SK-N-MC (cell line): ENCODE data around the gene GRPEL2.
"Not testable (repeated sequence)": the region's sequence is repeated elsewhere in the genome, so short reads cannot be mapped to it uniquely, and the experiment has no call there.

Experiments
- DNase-seq: peaks from one replicate; pipeline ENCODE4 v3.0.0-alpha.2; 2011; ENCODE audit warnings: low read depth, low spot score
- H3K27ac ChIP-seq: fragments of 200-600 bp; sonication (generic); 2 replicates; pipeline ENCODE4 v1.5.1; 2016; ENCODE audit warnings: mixed run types
- H3K36me3 ChIP-seq: fragments of 200-600 bp; sonication (generic); 2 replicates; pipeline ENCODE4 v1.6.1; 2017; ENCODE audit warnings: antibody characterized with exemption, low read length, mixed read lengths; ENCODE audit not compliant: insufficient read depth
- H3K4me3 ChIP-seq: fragments of 200-600 bp; sonication (generic); 2 replicates; pipeline ENCODE4 v1.5.1; 2016
- H3K9ac ChIP-seq: fragments of 200-600 bp; sonication (generic); 2 replicates; pipeline ENCODE4 v1.8.0; 2017; ENCODE audit warnings: mixed run types, mixed read lengths; ENCODE audit not compliant: insufficient read length
- H3K9me3 ChIP-seq: fragments of 200-600 bp; sonication (generic); 2 replicates; pipeline ENCODE4 v1.6.1; 2017; ENCODE audit warnings: low read depth, mild to moderate bottlenecking, antibody characterized with exemption, low read length, moderate library complexity, mixed read lengths
- EZH2 ChIP-seq: fragments of 200-600 bp; sonication (generic); IDR thresholded peaks from one replicate; pipeline ENCODE4 v1.6.1; 2017; ENCODE audit warnings: antibody characterized with exemption
- FOXP2 ChIP-seq: optimal IDR thresholded peaks from 2 replicates; pipeline ENCODE3; 2011; ENCODE audit warnings: mild to moderate bottlenecking, moderate library complexity; ENCODE audit not compliant: insufficient read depth; ENCODE audit errors: extremely low read length, control extremely low read depth
- POLR2AphosphoS5 ChIP-seq: IDR thresholded peaks from 2 replicates; pipeline ENCODE4 v1.6.1; 2012; ENCODE audit warnings: mild to moderate bottlenecking, low read depth, low read length, borderline replicate concordance

GRPEL2 gene

GRCh38 chr5:149391524-149391923 lies 46.2 kb downstream of the GRPEL2 start:
- TF ChIP-seq FOXP2 (no peak), EZH2 (no peak), POLR2AphosphoS5 (no peak)
- Histone ChIP-seq H3K36me3 (no peaks in the 10 kb centered on the region), H3K9ac (no peak overlapping the region)

GRCh38 chr5:149392718-149393117 lies 47.4 kb downstream of the GRPEL2 start:
- DNase-seq, result no peak
- Histone ChIP-seq H3K9me3 (no peaks in the 10 kb centered on the region), H3K4me3 (no peak overlapping the region), H3K27ac (no peak overlapping the region), H3K36me3 (no peaks in the 10 kb centered on the region), H3K9ac (no peak overlapping the region)
- TF ChIP-seq EZH2, result no peak
- no peak for TF ChIP-seq POLR2AphosphoS5
- TF ChIP-seq FOXP2, result no peak

More at GRCh38 chr5:149391524-149391923, 46.2 kb downstream of the GRPEL2 start:
- H3K9me3 ChIP-seq, result no peaks in the 10 kb centered on the region
- H3K27ac ChIP-seq, result no peak overlapping the region
- no peak for DNase-seq
- no peak overlapping the region for H3K4me3 ChIP-seq

- not testable (repeated sequence) for H3K9ac ChIP-seq, H3K27ac ChIP-seq, H3K4me3 ChIP-seq, H3K9me3 ChIP-seq, H3K36me3 ChIP-seq, DNase-seq
Measured at GRCh38 chr5:149394996-149395395, 49.7 kb downstream of the GRPEL2 start.

DNA sequence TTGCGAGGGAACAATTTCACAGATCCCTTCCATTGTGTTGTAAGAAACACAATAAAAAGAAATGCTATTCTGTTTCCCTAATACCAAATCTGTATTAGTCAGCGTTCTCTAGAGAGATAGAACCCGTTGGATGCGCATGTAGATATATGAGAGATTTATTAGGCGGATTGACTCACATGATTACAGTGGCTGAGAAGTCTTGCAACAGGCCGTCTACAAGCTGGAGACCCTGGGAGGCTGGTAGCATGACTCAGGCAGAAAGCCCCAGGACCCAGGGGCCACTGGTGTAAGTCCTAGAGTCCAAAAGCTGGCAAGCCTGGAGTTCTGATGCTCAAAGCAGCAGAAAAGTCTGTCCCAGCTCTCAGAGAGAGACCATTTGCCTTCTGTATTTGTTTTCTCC lies 52.2 kb downstream of the GRPEL2 start:
- Histone ChIP-seq H3K4me3 (no peak overlapping the region), H3K9ac (no peak overlapping the region), H3K9me3 (no peaks in the 10 kb centered on the region), H3K27ac (no peak overlapping the region), H3K36me3 (no peaks in the 10 kb centered on the region)
- no peak for TF ChIP-seq POLR2AphosphoS5
- no peak for TF ChIP-seq EZH2
- TF ChIP-seq FOXP2, result no peak
- no peak for DNase-seq

GRCh38 chr5:149398747-149399266 lies 53.5 kb downstream of the GRPEL2 start:
- not testable (repeated sequence) for H3K4me3 ChIP-seq, H3K9ac ChIP-seq, H3K36me3 ChIP-seq, H3K9me3 ChIP-seq, H3K27ac ChIP-seq, DNase-seq

DNA sequence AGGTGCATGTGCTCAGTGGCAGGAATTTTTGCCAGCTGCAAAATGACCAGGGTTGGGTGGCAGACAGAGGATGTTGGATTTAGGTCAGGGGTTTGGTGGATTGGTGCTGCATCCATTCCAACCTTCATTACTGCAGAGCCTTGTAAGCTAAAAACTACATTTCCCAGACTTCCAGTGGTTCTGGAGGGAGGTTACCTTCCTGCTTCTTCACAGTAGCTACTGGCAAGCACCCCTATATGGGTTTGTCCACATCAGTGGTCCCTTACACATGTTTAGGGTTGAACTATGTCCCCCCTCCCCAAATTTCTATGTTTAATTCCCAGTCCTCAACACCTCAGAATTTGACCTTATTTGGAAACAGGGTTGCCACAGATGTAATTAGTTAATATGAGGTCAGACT lies 54.5 kb downstream of the GRPEL2 start:
- Histone ChIP-seq H3K4me3 (no peak overlapping the region), H3K27ac (no peak overlapping the region), H3K9ac (no peak overlapping the region), H3K36me3 (no peaks in the 10 kb centered on the region), H3K9me3 (no peaks in the 10 kb centered on the region)
- no peak for DNase-seq
- no peak for TF ChIP-seq FOXP2
- TF ChIP-seq POLR2AphosphoS5, result no peak
- no peak for TF ChIP-seq EZH2

DNA sequence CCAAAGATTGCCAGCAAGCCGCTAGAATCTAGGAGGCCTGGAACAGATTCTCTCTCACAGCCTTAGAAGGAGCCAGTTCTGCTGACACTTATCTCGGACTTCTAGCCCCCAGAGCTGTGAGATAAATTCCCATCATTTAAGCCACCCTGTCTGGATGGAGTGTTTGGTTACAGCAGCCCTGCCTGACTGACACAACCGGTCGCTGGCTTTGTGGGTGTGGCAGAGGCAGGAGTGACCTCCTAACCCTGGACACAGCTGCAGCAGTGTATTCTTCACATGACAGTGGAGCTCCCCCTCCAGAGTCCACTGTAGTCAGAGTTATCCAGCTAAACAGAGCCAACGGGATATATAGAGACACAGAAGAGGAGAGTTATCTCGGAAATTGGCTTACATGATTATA lies 55.0 kb downstream of the GRPEL2 start:
- Histone ChIP-seq H3K4me3 (no peak overlapping the region), H3K9me3 (no peaks in the 10 kb centered on the region), H3K27ac (no peak overlapping the region), H3K9ac (no peak overlapping the region), H3K36me3 (no peaks in the 10 kb centered on the region)
- TF ChIP-seq FOXP2 (no peak), EZH2 (no peak), POLR2AphosphoS5 (no peak)
- no peak for DNase-seq

- no peak for DNase-seq
- Histone ChIP-seq H3K9ac (no peak overlapping the region), H3K4me3 (no peak overlapping the region), H3K9me3 (no peaks in the 10 kb centered on the region), H3K36me3 (no peaks in the 10 kb centered on the region), H3K27ac (no peak overlapping the region)
- TF ChIP-seq FOXP2 (no peak), POLR2AphosphoS5 (no peak), EZH2 (no peak)
Measured at GRCh38 chr5:149401051-149401450, 55.8 kb downstream of the GRPEL2 start.

GRCh38 chr5:149402291-149402690 lies 57.0 kb downstream of the GRPEL2 start:
- TF ChIP-seq EZH2, result no peak
- TF ChIP-seq FOXP2, result no peak
- no peak for TF ChIP-seq POLR2AphosphoS5
- H3K9ac ChIP-seq, result no peak overlapping the region
- no peaks in the 10 kb centered on the region for H3K9me3 ChIP-seq
- H3K4me3 ChIP-seq, result no peak overlapping the region
- no peaks in the 10 kb centered on the region for H3K36me3 ChIP-seq
- no peak for DNase-seq
- H3K27ac ChIP-seq, result no peak overlapping the region
